Measurements from ENCODE around the gene GREB1. TPM values are rescaled to one million over a fixed set of nuclear protein-coding genes. Genes with fewer than 3 reads are reported as not detected.

Gene GREB1
- total and polyA plus RNA-seq, 2 experiments from 2014 or later: 12.0 to 35.0 TPM

DNA sequence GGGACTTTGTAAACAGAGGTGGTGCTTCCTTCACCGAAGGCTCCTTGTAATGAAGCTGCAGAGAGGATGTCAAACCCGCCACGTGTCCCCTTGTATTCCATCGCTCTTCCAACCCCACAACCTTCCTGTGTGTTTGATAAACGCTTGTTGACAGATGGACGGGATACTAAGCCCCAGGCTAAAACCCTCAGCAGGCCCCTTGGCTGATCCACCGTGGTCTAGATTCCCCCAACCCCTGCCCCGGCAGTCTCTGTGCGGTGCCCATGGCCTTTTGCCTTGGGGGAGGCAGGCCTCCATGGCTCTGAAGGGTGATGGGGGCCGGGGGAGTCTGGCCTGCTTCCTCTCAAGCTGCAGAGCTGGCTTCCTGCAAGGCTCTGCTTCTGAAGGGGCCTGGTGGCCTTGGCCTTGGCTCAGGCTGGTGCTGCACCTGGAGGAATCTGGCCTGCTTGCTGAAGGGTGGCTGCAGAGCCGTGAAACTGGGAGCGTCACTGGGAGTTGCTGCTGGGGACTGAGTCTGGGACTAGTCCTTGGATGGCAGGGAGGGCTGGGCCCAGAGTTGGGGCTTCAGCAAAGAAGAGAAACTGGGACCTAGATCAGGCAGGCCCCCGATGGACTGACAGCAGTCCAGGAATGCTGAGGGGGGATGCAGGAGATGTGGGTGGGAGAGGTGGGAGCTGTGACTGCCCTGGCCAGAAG, 145.8 kb downstream of the GREB1 start (continued):
- TF ChIP-seq, protein P1, sequence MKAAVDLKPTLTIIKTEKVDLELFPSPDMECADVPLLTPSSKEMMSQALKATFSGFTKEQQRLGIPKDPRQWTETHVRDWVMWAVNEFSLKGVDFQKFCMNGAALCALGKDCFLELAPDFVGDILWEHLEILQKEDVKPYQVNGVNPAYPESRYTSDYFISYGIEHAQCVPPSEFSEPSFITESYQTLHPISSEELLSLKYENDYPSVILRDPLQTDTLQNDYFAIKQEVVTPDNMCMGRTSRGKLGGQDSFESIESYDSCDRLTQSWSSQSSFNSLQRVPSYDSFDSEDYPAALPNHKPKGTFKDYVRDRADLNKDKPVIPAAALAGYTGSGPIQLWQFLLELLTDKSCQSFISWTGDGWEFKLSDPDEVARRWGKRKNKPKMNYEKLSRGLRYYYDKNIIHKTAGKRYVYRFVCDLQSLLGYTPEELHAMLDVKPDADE (IDR thresholded peaks at IDR 0.05): no peak
- TF ChIP-seq STAT1 (IDR thresholded peaks at IDR 0.05; ENCODE audit: unreplicated experiment): no peak

DNA sequence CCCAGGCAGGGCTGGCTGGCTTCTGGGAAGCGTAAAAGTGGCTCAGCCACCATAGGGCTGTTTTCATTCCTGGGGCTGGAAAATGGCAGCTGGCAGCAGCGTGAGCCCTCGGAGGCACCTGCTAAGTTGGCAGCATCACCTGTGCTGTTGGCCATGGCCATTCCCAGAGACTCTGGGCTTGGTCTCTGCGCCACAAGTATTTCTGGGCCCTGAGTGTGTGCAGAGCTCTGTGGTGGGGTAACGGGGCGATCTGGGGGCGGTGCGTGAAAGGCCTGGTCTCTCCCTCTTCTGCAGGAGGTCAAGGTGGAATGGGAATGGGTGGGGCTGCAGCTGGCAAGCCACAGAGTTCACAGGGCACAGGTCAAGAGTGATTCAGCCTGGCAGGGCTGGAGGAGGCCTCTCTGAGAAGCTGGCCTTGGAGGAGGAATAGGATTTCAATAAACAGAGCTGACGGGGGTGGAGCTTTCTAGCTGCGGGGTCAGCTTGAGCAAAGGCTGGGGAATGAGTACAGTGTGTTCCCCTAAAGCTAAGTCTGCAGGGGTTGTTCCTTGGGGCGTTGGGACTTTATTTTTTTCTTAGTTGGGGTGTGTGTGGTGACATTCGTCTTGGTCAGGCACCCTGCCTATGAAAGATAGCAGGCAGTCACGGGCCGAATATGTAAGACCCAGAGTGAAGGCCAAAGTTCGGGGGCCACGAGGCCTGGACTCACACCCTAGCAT, 146.5 kb downstream of the GREB1 start:
- peaks cover 21% of the 10 kb centered on the region for H3K27me3 Mint-ChIP-seq (ENCODE audit: insufficient read depth, low read depth, poor library complexity)
- H3K36me3 Mint-ChIP-seq (ENCODE audit: low read depth): no peaks in the 10 kb centered on the region; the same call in 2 of the 3 replicates
- Histone ChIP-seq H3F3A (replicated peaks; ENCODE audit: low read depth) (no peaks in the 10 kb centered on the region), H3K36me3 (ENCODE audit: insufficient read depth) (no peaks in the 10 kb centered on the region), H3K79me2 (replicated peaks; ENCODE audit: insufficient read depth) (no peaks in the 10 kb centered on the region), H3K4me3 (no peak overlapping the region), H3K4me1 (ENCODE audit: insufficient read depth) (peaks cover 15% of the 10 kb centered on the region; the same call in 1 of the 2 replicates), H3K27ac (ENCODE audit: low read depth) (no peak overlapping the region), H4K20me1 (replicated peaks; ENCODE audit: insufficient read depth) (no peaks in the 10 kb centered on the region; the same call in 1 of the 2 replicates), H3K9me2 (ENCODE audit: insufficient read depth) (no peaks in the 10 kb centered on the region), H3K4me2 (no peak overlapping the region), H2AFZ (no peak overlapping the region), H3K27me3 (ENCODE audit: insufficient read depth) (no peaks in the 10 kb centered on the region)
- no peak overlapping the region for H3K4me3 Mint-ChIP-seq
- H3K9me3 Mint-ChIP-seq: no peaks in the 10 kb centered on the region
- no peak for DNase-seq (ENCODE audit: low spot score)
- no peak overlapping the region for H3K27ac Mint-ChIP-seq
- TF ChIP-seq ZNF331 (CRISPR knock-in tag; IDR thresholded peaks at IDR 0.05; ENCODE audit: low read depth) (no peak), NANOG (IDR thresholded peaks at IDR 0.05; ENCODE audit: borderline replicate concordance) (no peak), JUNB (IDR thresholded peaks at IDR 0.05; ENCODE audit: unreplicated experiment) (no peak), EZH2 (IDR thresholded peaks at IDR 0.05; ENCODE audit: low read depth, unreplicated experiment) (no peak), STAT1 (IDR thresholded peaks at IDR 0.05; ENCODE audit: unreplicated experiment) (no peak), EZH2phosphoT487 (IDR thresholded peaks at IDR 0.05; ENCODE audit: unreplicated experiment) (no peak)
- TF ChIP-seq, protein P2, sequence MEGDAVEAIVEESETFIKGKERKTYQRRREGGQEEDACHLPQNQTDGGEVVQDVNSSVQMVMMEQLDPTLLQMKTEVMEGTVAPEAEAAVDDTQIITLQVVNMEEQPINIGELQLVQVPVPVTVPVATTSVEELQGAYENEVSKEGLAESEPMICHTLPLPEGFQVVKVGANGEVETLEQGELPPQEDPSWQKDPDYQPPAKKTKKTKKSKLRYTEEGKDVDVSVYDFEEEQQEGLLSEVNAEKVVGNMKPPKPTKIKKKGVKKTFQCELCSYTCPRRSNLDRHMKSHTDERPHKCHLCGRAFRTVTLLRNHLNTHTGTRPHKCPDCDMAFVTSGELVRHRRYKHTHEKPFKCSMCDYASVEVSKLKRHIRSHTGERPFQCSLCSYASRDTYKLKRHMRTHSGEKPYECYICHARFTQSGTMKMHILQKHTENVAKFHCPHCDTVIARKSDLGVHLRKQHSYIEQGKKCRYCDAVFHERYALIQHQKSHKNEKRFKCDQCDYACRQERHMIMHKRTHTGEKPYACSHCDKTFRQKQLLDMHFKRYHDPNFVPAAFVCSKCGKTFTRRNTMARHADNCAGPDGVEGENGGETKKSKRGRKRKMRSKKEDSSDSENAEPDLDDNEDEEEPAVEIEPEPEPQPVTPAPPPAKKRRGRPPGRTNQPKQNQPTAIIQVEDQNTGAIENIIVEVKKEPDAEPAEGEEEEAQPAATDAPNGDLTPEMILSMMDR (conservative IDR thresholded peaks at IDR 0.05; ENCODE audit: low read depth in 2 of 2): no peak
- TF ChIP-seq, protein P3, sequence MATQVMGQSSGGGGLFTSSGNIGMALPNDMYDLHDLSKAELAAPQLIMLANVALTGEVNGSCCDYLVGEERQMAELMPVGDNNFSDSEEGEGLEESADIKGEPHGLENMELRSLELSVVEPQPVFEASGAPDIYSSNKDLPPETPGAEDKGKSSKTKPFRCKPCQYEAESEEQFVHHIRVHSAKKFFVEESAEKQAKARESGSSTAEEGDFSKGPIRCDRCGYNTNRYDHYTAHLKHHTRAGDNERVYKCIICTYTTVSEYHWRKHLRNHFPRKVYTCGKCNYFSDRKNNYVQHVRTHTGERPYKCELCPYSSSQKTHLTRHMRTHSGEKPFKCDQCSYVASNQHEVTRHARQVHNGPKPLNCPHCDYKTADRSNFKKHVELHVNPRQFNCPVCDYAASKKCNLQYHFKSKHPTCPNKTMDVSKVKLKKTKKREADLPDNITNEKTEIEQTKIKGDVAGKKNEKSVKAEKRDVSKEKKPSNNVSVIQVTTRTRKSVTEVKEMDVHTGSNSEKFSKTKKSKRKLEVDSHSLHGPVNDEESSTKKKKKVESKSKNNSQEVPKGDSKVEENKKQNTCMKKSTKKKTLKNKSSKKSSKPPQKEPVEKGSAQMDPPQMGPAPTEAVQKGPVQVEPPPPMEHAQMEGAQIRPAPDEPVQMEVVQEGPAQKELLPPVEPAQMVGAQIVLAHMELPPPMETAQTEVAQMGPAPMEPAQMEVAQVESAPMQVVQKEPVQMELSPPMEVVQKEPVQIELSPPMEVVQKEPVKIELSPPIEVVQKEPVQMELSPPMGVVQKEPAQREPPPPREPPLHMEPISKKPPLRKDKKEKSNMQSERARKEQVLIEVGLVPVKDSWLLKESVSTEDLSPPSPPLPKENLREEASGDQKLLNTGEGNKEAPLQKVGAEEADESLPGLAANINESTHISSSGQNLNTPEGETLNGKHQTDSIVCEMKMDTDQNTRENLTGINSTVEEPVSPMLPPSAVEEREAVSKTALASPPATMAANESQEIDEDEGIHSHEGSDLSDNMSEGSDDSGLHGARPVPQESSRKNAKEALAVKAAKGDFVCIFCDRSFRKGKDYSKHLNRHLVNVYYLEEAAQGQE (IDR thresholded peaks at IDR 0.05; ENCODE audit: unreplicated experiment): no peak
- peaks cover 56% of the 10 kb centered on the region for H3K4me1 Mint-ChIP-seq
- ATAC-seq: no peak
